ENCODE results near the gene HK1. TPM values are rescaled to one million over a fixed set of nuclear protein-coding genes. Genes with fewer than 3 reads are reported as not detected.

HK1 gene
- total RNA-seq, 1 donor from 2014 or later: 95.0 TPM

DNA sequence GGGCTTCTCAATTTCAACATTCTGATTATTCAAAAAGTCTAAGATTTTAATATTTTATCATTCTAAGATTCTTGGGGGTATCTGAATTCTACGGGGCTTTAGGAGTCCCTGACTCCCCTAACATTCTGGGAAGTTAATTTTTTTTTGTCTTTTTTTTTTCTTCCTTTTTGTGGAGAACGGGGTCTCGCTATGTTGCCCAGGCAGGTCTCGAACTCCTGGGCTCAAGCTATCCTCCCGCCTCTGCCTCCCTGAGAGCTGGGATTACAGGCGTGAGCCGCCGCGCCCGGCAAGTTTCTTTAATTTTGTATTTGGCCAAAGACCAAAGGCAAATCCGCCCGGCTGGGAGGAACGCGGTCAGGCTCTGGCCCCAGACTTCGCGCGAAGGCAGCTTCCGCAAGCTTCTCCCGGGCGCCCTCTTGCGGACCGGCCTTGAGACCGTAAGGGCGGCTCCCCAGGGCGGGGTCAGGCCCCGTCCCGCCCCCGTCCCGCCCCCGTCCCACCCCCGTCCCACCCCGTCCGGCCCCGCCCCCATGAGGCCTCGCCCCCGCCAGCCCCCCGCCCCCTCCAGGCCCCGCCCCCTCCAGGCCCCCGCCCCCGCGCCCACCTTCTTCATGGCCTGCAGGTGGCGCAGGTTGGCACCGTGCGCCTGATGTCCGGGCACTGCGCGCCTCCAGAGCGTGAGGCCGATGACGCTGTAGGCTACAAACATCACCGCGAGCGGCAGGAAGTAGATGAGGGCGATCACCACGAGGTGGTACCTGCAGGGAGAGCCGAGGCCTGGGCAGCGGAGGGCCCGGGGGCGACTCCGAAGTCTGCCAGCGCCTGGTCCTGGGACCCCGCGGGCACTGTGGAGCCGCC lies 130.3 kb downstream of the HK1 start:
- Histone ChIP-seq H3K4me3 (ENCODE audit: insufficient read depth, low read depth, low read length) (peak overlapping the region; percentile 47), H2AFZ (ENCODE audit: low read depth, low read length) (peak overlapping the region; percentile 73), H3K27ac (ENCODE audit: low read depth, low read length) (peak overlapping the region; percentile 14), H4K20me1 (ENCODE audit: insufficient read depth, low read length) (no peaks in the 10 kb centered on the region), H3K9me3 (ENCODE audit: insufficient read depth, low read depth, low read length) (no peaks in the 10 kb centered on the region), H3K4me1 (ENCODE audit: insufficient read depth, low read length) (peaks cover 10% of the 10 kb centered on the region), H3K36me3 (ENCODE audit: insufficient read depth, low read length) (no peaks in the 10 kb centered on the region), H3K9ac (ENCODE audit: low read length) (peak overlapping the region; percentile 54), H3K4me2 (ENCODE audit: low read length) (peak overlapping the region; percentile 84), H3K79me2 (ENCODE audit: insufficient read depth, low read length) (no peaks in the 10 kb centered on the region), H3K27me3 (ENCODE audit: insufficient read depth, low read length) (no peaks in the 10 kb centered on the region)
- H3K4me1 Mint-ChIP-seq (ENCODE audit: low read depth, unreplicated experiment): peaks cover 7% of the 10 kb centered on the region
- no peak for TF ChIP-seq EZH2 (IDR thresholded peaks at IDR 0.05; ENCODE audit: insufficient read depth, low read length)
- TF ChIP-seq, protein P1, sequence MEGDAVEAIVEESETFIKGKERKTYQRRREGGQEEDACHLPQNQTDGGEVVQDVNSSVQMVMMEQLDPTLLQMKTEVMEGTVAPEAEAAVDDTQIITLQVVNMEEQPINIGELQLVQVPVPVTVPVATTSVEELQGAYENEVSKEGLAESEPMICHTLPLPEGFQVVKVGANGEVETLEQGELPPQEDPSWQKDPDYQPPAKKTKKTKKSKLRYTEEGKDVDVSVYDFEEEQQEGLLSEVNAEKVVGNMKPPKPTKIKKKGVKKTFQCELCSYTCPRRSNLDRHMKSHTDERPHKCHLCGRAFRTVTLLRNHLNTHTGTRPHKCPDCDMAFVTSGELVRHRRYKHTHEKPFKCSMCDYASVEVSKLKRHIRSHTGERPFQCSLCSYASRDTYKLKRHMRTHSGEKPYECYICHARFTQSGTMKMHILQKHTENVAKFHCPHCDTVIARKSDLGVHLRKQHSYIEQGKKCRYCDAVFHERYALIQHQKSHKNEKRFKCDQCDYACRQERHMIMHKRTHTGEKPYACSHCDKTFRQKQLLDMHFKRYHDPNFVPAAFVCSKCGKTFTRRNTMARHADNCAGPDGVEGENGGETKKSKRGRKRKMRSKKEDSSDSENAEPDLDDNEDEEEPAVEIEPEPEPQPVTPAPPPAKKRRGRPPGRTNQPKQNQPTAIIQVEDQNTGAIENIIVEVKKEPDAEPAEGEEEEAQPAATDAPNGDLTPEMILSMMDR (IDR thresholded peaks at IDR 0.05; ENCODE audit: insufficient read depth, low read depth, low read length): peak; percentile 15
- peak overlapping the region; percentile 73 for H3K4me3 Mint-ChIP-seq (ENCODE audit: unreplicated experiment)
- FAIRE-seq (no peak), DNase-seq (ENCODE audit: low read depth) (peak; percentile 76)
- H3K27ac Mint-ChIP-seq (ENCODE audit: unreplicated experiment): peak overlapping the region; percentile 62
- H3K27me3 Mint-ChIP-seq (ENCODE audit: low read depth, unreplicated experiment): no peaks in the 10 kb centered on the region
- H3K36me3 Mint-ChIP-seq (ENCODE audit: low read depth, unreplicated experiment): peaks cover 18% of the 10 kb centered on the region
- H3K9me3 Mint-ChIP-seq (ENCODE audit: unreplicated experiment): no peaks in the 10 kb centered on the region

DNA sequence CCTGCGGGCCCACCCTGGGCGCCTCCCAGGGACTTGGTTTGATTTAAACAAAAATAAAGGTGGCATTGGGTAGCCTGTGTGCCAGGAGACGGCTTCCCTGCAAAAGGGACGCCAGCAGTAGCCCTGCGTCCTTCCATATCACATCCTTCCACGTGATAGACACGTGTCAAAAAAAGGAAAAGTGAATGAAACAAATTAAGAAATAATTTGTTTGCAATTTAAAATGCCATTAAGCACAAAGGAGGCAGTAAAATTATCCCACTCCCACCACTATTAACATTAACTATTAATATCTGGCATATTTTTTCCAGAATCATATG lies 130.8 kb downstream of the HK1 start:
- H3K9me3 ChIP-seq (ENCODE audit: insufficient read depth, low read depth, low read length): no peaks in the 10 kb centered on the region
- Mint-ChIP-seq H3K27me3 (ENCODE audit: low read depth, unreplicated experiment) (no peaks in the 10 kb centered on the region), H3K9me3 (ENCODE audit: unreplicated experiment) (no peaks in the 10 kb centered on the region), H3K36me3 (ENCODE audit: low read depth, unreplicated experiment) (peaks cover 18% of the 10 kb centered on the region), H3K27ac (ENCODE audit: unreplicated experiment) (no peak overlapping the region), H3K4me3 (ENCODE audit: unreplicated experiment) (peak overlapping the region; percentile 66), H3K4me1 (ENCODE audit: low read depth, unreplicated experiment) (peaks cover 7% of the 10 kb centered on the region)
- peaks cover 6% of the 10 kb centered on the region for H3K4me1 ChIP-seq (ENCODE audit: insufficient read depth, low read length)
- H3K79me2 ChIP-seq (ENCODE audit: insufficient read depth, low read length): no peaks in the 10 kb centered on the region
- H3K27ac ChIP-seq (ENCODE audit: low read depth, low read length): peak overlapping the region; percentile 14
- H4K20me1 ChIP-seq (ENCODE audit: insufficient read depth, low read length): no peaks in the 10 kb centered on the region
- H3K4me2 ChIP-seq (ENCODE audit: low read length): peak overlapping the region; percentile 84
- peak overlapping the region; percentile 47 for H3K4me3 ChIP-seq (ENCODE audit: insufficient read depth, low read depth, low read length)
- H3K36me3 ChIP-seq (ENCODE audit: insufficient read depth, low read length): no peaks in the 10 kb centered on the region
- H3K9ac ChIP-seq (ENCODE audit: low read length): peak overlapping the region; percentile 54
- FAIRE-seq: no peak
- TF ChIP-seq, protein P1 (IDR thresholded peaks at IDR 0.05; ENCODE audit: insufficient read depth, low read depth, low read length): no peak
- no peak for TF ChIP-seq EZH2 (IDR thresholded peaks at IDR 0.05; ENCODE audit: insufficient read depth, low read length)
- no peak for DNase-seq (ENCODE audit: low read depth)
- peak overlapping the region; percentile 73 for H2AFZ ChIP-seq (ENCODE audit: low read depth, low read length)
- no peaks in the 10 kb centered on the region for H3K27me3 ChIP-seq (ENCODE audit: insufficient read depth, low read length)

DNA sequence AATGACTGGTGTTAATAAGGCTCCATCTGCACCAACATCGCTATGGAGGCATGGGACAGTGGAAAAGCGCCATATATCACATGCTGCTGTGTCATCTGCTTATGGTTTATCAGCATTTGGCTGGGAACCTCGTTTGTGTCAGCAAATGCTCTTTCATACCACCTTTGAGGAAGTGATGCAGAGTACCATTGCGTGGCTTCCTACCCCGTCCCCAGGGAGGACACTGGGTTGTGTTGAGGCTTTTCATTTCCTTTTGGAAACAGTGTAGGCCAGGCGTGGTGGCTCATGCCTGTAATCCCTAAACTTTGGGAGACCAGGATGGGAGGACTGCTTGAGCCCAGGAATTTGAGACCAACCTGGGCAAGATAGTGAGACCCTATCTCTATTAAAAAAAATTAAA lies 131.7 kb downstream of the HK1 start:
- Mint-ChIP-seq H3K9me3 (ENCODE audit: unreplicated experiment) (no peaks in the 10 kb centered on the region), H3K4me1 (ENCODE audit: low read depth, unreplicated experiment) (peaks cover 7% of the 10 kb centered on the region), H3K4me3 (ENCODE audit: unreplicated experiment) (no peak overlapping the region), H3K27me3 (ENCODE audit: low read depth, unreplicated experiment) (no peaks in the 10 kb centered on the region), H3K36me3 (ENCODE audit: low read depth, unreplicated experiment) (peaks cover 14% of the 10 kb centered on the region), H3K27ac (ENCODE audit: unreplicated experiment) (no peak overlapping the region)
- Histone ChIP-seq H3K4me3 (ENCODE audit: insufficient read depth, low read depth, low read length) (no peak overlapping the region), H3K79me2 (ENCODE audit: insufficient read depth, low read length) (no peaks in the 10 kb centered on the region), H2AFZ (ENCODE audit: low read depth, low read length) (no peak overlapping the region), H3K9me3 (ENCODE audit: insufficient read depth, low read depth, low read length) (no peaks in the 10 kb centered on the region), H3K27ac (ENCODE audit: low read depth, low read length) (no peak overlapping the region), H3K36me3 (ENCODE audit: insufficient read depth, low read length) (no peaks in the 10 kb centered on the region), H4K20me1 (ENCODE audit: insufficient read depth, low read length) (no peaks in the 10 kb centered on the region), H3K27me3 (ENCODE audit: insufficient read depth, low read length) (no peaks in the 10 kb centered on the region), H3K4me2 (ENCODE audit: low read length) (no peak overlapping the region), H3K4me1 (ENCODE audit: insufficient read depth, low read length) (peaks cover under 1% of the 10 kb centered on the region), H3K9ac (ENCODE audit: low read length) (no peak overlapping the region)
- DNase-seq (ENCODE audit: low read depth): no peak
- TF ChIP-seq, protein P1 (IDR thresholded peaks at IDR 0.05; ENCODE audit: insufficient read depth, low read depth, low read length): no peak
- no peak for TF ChIP-seq EZH2 (IDR thresholded peaks at IDR 0.05; ENCODE audit: insufficient read depth, low read length)
- FAIRE-seq: no peak

All from astrocyte (in vitro differentiated cells and primary cell).